ENCODE measurements around the gene PPP6R2. TPM values are rescaled to one million over a fixed set of nuclear protein-coding genes. Genes with fewer than 3 reads are reported as not detected.
"Not testable (repeated sequence)": the region's sequence is repeated elsewhere in the genome, so short reads cannot be mapped to it uniquely, and the experiment has no call there.

PPP6R2 gene
- polyA plus RNA-seq, 3 donors = 9.1 to 74.5 (median 10.3) TPM

GRCh38 chr22:50327711-50328019, 15.5 kb upstream of the PPP6R2 start:
- peak overlapping the region in 6 of 7 donors; percentile 77 to 85 (median 80) for H3K27ac Mint-ChIP-seq
- peak overlapping the region; percentile 56 to 80 for H3K27ac ChIP-seq (ENCODE audit: low read depth in 1 of 2, low read length in 2 of 2)
- no peak for DNase-seq
- peak overlapping the region; percentile 82 to 90 for H3K4me3 Mint-ChIP-seq
- H3K4me1 Mint-ChIP-seq = peaks cover 20% of the 10 kb centered on the region
- peak overlapping the region; percentile 91 for H3K4me2 ChIP-seq (replicated peaks; ENCODE audit: extremely low read depth, low read length, poor library complexity, severe bottlenecking)
- peak overlapping the region; percentile 63 to 79 (median 66) for H3K4me3 ChIP-seq (replicated peaks in 1 of 3; ENCODE audit: low read depth in 2 of 3, low read length in 3 of 3)
- no peak for TF ChIP-seq CTCF (IDR thresholded peaks at IDR 0.05)
- H3K36me3 ChIP-seq (replicated peaks in 1 of 2; ENCODE audit: control insufficient read depth in 1 of 2, insufficient read depth in 2 of 2, low read length in 2 of 2) = no peaks in the 10 kb centered on the region
- no peaks in the 10 kb centered on the region for H3K79me2 ChIP-seq (ENCODE audit: insufficient read depth, low read length)
- peak overlapping the region; percentile 85 for H3K9ac ChIP-seq (ENCODE audit: insufficient read depth, low read length, poor library complexity, severe bottlenecking)
- no peaks in the 10 kb centered on the region for H3K9me3 ChIP-seq (replicated peaks in 1 of 2; ENCODE audit: control insufficient read depth in 1 of 2, insufficient read depth in 1 of 2, low read length in 2 of 2)
- 54% methylated on average over 16 of the region's 22 CpGs for WGBS (ENCODE audit: insufficient coverage)
- H3K27me3 ChIP-seq (ENCODE audit: control insufficient read depth in 2 of 2, insufficient read depth in 2 of 2, low read length in 2 of 2) = peaks cover 0 to 7% of the 10 kb centered on the region in 2 donors
- H3K27me3 Mint-ChIP-seq (ENCODE audit: low read depth in 3 of 3) = peaks cover 18 to 24% (median 19%) of the 10 kb centered on the region in 3 donors
- peaks cover 11 to 17% of the 10 kb centered on the region in 2 donors for H3K4me1 ChIP-seq (ENCODE audit: control insufficient read depth in 1 of 2, insufficient read depth in 2 of 2, low read length in 2 of 2)
- H2AFZ ChIP-seq (ENCODE audit: insufficient read depth, low read depth, low read length, poor library complexity, severe bottlenecking) = peak overlapping the region; percentile 87
- H3K36me3 Mint-ChIP-seq = peaks cover 0 to 3% of the 10 kb centered on the region in 2 donors
- peaks cover 0 to 4% (median 0%) of the 10 kb centered on the region in 7 donors for H3K9me3 Mint-ChIP-seq
- intact Hi-C loops (cut with micrococcal nuclease) = loop anchor here (1.0 to 5.0 kb wide), 5 partner anchors 19 to 51 kb away; no protein-coding TSS in a partner anchor
- peaks cover 5% of the 10 kb centered on the region for H4K20me1 ChIP-seq (ENCODE audit: insufficient read depth, low read length)

GRCh38 chr22:50329236-50329635, 13.9 kb upstream of the PPP6R2 start:
- intact Hi-C loops (cut with micrococcal nuclease) = loop anchor here (5.0 kb wide), 2 partner anchors 37 to 52 kb away; no protein-coding TSS in a partner anchor
- H2AFZ ChIP-seq (ENCODE audit: insufficient read depth, low read depth, low read length, poor library complexity, severe bottlenecking) = no peak overlapping the region
- 80% methylated on average over 5 of the region's 6 CpGs for WGBS (ENCODE audit: insufficient coverage)
- H3K4me1 ChIP-seq (ENCODE audit: control insufficient read depth in 1 of 2, insufficient read depth in 2 of 2, low read length in 2 of 2) = peaks cover 11 to 17% of the 10 kb centered on the region in 2 donors
- no peaks in the 10 kb centered on the region for H3K36me3 ChIP-seq (replicated peaks in 1 of 2; ENCODE audit: control insufficient read depth in 1 of 2, insufficient read depth in 2 of 2, low read length in 2 of 2)
- H3K9ac ChIP-seq (ENCODE audit: insufficient read depth, low read length, poor library complexity, severe bottlenecking) = no peak overlapping the region
- no peak overlapping the region for H3K4me3 ChIP-seq (replicated peaks in 1 of 3; ENCODE audit: low read depth in 2 of 3, low read length in 3 of 3)
- DNase-seq = peak in 1 of 3 donors; percentile 50
- H3K27ac ChIP-seq (ENCODE audit: low read depth in 1 of 2, low read length in 2 of 2) = no peak overlapping the region
- Mint-ChIP-seq H3K4me1 (peaks cover 20% of the 10 kb centered on the region), H3K27me3 (ENCODE audit: low read depth in 3 of 3) (peaks cover 18 to 21% (median 19%) of the 10 kb centered on the region in 3 donors), H3K4me3 (no peak overlapping the region), H3K36me3 (peaks cover 0 to 3% of the 10 kb centered on the region in 2 donors), H3K27ac (peak overlapping the region in 1 of 7 donors; percentile 18), H3K9me3 (peaks cover 0 to 4% (median 0%) of the 10 kb centered on the region in 7 donors)
- H4K20me1 ChIP-seq (ENCODE audit: insufficient read depth, low read length) = peaks cover 5% of the 10 kb centered on the region
- H3K79me2 ChIP-seq (ENCODE audit: insufficient read depth, low read length) = no peaks in the 10 kb centered on the region
- H3K9me3 ChIP-seq (replicated peaks in 1 of 2; ENCODE audit: control insufficient read depth in 1 of 2, insufficient read depth in 1 of 2, low read length in 2 of 2) = no peaks in the 10 kb centered on the region
- TF ChIP-seq CTCF (IDR thresholded peaks at IDR 0.05) = no peak
- peaks cover 0 to 7% of the 10 kb centered on the region in 2 donors for H3K27me3 ChIP-seq (ENCODE audit: control insufficient read depth in 2 of 2, insufficient read depth in 2 of 2, low read length in 2 of 2)
- H3K4me2 ChIP-seq (replicated peaks; ENCODE audit: extremely low read depth, low read length, poor library complexity, severe bottlenecking) = no peak overlapping the region

GRCh38 chr22:50334433-50334832, 8.7 kb upstream of the PPP6R2 start:
- intact Hi-C loops (cut with micrococcal nuclease); H2AFZ ChIP-seq (ENCODE audit: insufficient read depth, low read depth, low read length, poor library complexity, severe bottlenecking); H3K27me3 ChIP-seq (ENCODE audit: control insufficient read depth in 2 of 2, insufficient read depth in 2 of 2, low read length in 2 of 2); H3K9me3 ChIP-seq (replicated peaks in 1 of 2; ENCODE audit: control insufficient read depth in 1 of 2, insufficient read depth in 1 of 2, low read length in 2 of 2); H3K4me1 ChIP-seq (ENCODE audit: control insufficient read depth in 1 of 2, insufficient read depth in 2 of 2, low read length in 2 of 2); H3K4me3 Mint-ChIP-seq; H3K79me2 ChIP-seq (ENCODE audit: insufficient read depth, low read length); H3K36me3 Mint-ChIP-seq; H3K4me1 Mint-ChIP-seq; H3K36me3 ChIP-seq (replicated peaks in 1 of 2; ENCODE audit: control insufficient read depth in 1 of 2, insufficient read depth in 2 of 2, low read length in 2 of 2); DNase-seq; H3K4me2 ChIP-seq (replicated peaks; ENCODE audit: extremely low read depth, low read length, poor library complexity, severe bottlenecking); H3K27me3 Mint-ChIP-seq (ENCODE audit: low read depth in 3 of 3); H3K4me3 ChIP-seq (replicated peaks in 1 of 3; ENCODE audit: low read depth in 2 of 3, low read length in 3 of 3); H3K9me3 Mint-ChIP-seq; H3K27ac Mint-ChIP-seq; H4K20me1 ChIP-seq (ENCODE audit: insufficient read depth, low read length); H3K9ac ChIP-seq (ENCODE audit: insufficient read depth, low read length, poor library complexity, severe bottlenecking); H3K27ac ChIP-seq (ENCODE audit: low read depth in 1 of 2, low read length in 2 of 2): not testable (repeated sequence)
- 100% methylated on average over 3 of the region's 5 CpGs for WGBS (ENCODE audit: insufficient coverage)
